PC-9 (cell line): ENCODE data around the gene ARSG.

Experiments
- EZH2 ChIP-seq: fragments of 200-600 bp; sonication (generic); IDR thresholded peaks from 2 replicates; pipeline ENCODE4 v1.8.0; 2017; ENCODE audit warnings: antibody characterized with exemption, low read depth
- TF ChIP-seq, protein P1 (sequence below): fragments of 200-600 bp; sonication (generic); conservative IDR thresholded peaks from 2 replicates; pipeline ENCODE4 v1.6.1; 2017; ENCODE audit warnings: mixed run types, antibody characterized with exemption, mild to moderate bottlenecking, moderate library complexity

DNA sequence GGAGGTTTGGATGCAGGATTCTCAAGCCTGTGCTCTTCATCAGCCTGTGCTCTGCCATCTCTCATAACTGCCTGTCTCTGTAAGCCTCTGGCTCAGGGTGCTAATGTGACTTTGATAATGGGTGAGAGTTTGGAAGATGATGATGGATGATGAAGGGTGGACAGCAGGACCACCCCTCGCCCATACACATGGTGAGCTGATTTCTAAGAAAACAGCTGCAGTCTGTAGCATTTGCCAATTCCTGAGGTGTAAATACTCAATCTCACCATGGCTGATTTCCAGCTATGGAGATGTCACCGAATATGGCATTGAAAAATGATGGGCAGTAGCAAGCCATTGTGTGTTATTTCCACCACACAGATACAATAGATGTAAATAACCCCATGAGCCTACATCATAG, 74.2 kb downstream of the ARSG start:
- TF ChIP-seq, protein P1, sequence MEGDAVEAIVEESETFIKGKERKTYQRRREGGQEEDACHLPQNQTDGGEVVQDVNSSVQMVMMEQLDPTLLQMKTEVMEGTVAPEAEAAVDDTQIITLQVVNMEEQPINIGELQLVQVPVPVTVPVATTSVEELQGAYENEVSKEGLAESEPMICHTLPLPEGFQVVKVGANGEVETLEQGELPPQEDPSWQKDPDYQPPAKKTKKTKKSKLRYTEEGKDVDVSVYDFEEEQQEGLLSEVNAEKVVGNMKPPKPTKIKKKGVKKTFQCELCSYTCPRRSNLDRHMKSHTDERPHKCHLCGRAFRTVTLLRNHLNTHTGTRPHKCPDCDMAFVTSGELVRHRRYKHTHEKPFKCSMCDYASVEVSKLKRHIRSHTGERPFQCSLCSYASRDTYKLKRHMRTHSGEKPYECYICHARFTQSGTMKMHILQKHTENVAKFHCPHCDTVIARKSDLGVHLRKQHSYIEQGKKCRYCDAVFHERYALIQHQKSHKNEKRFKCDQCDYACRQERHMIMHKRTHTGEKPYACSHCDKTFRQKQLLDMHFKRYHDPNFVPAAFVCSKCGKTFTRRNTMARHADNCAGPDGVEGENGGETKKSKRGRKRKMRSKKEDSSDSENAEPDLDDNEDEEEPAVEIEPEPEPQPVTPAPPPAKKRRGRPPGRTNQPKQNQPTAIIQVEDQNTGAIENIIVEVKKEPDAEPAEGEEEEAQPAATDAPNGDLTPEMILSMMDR, result no peak
- TF ChIP-seq EZH2, result no peak
